HG02610 (cell line): ENCODE results near the gene CAMK2A.

Experiments used
- ATAC-seq: cut with Tn5 transposase; IDR thresholded peaks from one replicate; pipeline ENCODE4 v1.9.1; 2021; ENCODE audit warnings: mild to moderate bottlenecking, moderate library complexity; ENCODE audit not compliant: unreplicated experiment

Gene CAMK2A

DNA sequence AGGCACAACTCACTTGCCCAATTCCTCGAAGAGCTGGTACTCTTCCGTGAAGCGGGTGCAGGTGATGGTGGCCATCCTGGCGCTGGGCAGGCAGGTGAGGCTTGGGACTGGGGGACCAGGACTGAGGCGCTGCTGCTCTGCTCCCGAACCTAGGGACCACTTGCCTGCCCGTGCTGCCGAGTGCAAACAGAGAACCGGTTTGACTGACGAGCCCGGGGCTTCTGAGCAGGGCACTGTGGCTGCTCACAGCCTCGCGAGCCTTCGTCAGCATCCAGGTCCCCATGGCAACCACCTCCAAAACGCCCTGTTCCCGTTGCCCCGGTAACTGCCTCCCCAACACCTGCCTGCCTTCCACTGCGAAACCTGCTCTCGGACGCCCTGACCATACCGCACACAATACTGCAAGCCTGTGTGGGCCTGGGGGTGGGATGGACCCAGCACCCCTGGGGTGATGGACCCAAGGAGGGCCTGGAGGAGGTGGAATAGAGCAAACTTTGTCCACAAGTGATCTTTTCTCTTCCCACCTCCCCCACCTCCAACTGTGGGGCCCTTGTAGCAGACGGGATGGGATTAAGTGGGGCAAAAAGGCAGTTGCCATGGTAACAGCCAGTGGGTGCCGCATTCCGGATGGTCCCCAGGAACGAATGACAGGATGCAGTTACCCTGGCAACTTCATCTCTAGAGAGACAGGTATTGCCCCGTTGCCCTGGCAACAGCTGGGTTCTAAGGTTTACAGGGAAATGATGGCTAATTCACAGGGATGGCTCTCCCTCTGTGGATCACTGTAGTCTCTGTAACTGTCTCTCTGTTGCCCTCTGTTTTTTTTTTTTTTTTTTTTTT lies at the start of gene CAMK2A:
CAMK2A (minus strand) TSS at position 223 of the 840 bp plus-strand sequence; CDS start at position 75, 148 bp downstream.
- no peak for ATAC-seq

- no peak for ATAC-seq
Observed at GRCh38 chr5:150339165-150339564, 49.6 kb upstream of the CAMK2A start.

GRCh38 chr5:150338546-150338945 lies 49.0 kb upstream of the CAMK2A start:
- ATAC-seq: no peak

- no peak for ATAC-seq
Observed at GRCh38 chr5:150335778-150336177, 46.2 kb upstream of the CAMK2A start.

DNA sequence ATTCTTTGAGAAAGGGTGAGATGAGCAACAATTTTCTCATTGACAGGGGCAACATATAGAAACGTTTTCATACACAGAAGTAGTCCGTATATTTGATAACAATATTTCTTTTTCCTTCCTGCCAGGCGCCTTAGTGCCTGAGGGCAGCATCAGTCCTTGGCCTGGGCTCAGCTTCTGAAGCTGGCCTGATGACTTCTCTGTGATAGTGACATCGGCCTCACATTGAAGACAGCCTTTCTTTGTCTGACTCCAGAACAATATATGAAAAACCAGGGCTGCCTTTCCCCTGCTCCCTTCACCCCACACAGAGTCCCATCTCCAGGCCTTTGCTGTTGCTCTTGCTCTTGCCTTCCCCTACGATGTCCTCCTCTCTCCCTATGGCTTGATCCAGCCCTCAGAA lies 43.8 kb upstream of the CAMK2A start:
- no peak for ATAC-seq

GRCh38 chr5:150329881-150330876 lies 40.6 kb upstream of the CAMK2A start:
- no peak for ATAC-seq

GRCh38 chr5:150329038-150329437 lies 39.5 kb upstream of the CAMK2A start:
- no peak for ATAC-seq

- ATAC-seq: no peak
Observed at GRCh38 chr5:150328515-150328914, 38.9 kb upstream of the CAMK2A start.

DNA sequence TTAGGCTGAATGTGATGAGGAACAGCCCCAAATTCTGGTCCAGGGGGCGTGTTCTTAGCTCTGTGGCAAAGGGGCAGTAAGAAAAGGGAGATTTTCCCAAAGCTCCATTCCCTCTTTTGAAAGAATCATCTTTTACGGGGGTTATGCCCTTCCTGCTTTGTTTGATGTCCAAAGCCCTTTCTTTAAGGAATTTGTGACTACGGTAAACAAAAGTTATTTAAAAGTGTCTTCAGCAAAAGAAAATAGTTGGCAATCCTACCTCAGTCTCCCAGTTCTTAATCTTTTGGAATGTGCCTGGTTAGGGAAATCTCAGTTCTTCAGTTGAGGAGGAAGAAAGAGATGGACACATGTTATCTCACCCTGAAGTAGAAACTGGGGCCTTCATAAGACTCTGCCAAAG lies 37.6 kb upstream of the CAMK2A start:
- ATAC-seq: no peak

DNA sequence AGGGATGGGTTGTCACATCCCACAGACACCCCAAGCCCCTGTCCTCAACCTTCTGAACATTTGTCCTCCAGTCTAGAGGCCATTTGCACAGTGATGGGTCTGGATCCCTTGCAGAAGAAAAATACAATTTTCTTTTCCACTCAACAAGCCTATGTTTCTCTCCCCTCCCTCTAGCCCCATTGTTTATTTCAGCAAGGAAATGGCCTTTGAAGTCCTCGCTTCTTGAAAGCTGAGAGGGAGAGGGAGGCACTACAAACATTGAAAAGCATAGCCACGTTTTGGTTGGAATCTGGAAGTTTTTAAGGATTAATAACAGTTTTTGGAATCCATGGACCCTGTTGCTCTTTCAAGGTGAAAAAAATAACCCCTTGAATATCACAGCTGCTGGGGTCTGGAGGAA lies 37.1 kb upstream of the CAMK2A start:
- no peak for ATAC-seq

DNA sequence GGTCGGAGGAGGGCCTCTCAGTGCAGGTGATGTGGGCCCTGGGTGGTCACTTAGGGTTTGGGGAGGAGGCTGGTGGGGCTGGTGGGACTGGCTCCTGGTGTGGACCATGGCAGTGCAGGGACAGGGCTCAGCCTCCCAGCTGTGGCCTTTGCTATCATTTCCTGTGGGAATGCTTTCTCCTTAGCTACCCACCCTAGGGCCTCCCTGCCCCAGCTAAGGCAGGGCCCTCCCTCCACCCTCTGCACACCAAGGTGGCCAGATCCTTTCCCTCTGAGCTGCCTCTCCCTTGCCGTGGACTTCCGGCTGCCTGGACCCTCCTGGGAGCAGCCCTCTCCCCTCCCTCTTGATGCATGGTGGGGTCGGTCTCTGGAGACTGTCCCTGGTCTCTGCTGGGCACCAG lies 35.9 kb upstream of the CAMK2A start:
- ATAC-seq: no peak

DNA sequence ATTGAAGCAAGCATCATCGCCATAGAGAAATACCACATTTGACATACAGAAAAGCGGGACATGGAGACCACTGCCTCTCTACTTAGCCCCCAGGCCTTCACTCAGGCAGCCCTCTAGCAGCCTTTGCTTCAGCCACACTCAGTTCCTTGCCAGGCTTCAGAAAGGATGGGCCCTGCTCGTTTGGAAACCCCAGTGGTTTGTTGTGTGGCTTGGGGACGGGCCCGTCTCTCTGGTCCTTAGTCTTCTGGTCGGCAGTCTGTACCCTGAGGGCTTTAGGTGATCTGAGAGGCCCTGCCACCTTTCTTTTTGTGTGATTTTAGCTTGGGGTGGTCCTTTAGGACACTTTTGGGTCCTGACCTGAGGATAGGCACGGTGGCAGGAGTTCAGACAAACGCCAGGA lies 34.2 kb upstream of the CAMK2A start:
- ATAC-seq: no peak

- ATAC-seq: no peak
Observed at GRCh38 chr5:150323092-150323491, 33.5 kb upstream of the CAMK2A start.

DNA sequence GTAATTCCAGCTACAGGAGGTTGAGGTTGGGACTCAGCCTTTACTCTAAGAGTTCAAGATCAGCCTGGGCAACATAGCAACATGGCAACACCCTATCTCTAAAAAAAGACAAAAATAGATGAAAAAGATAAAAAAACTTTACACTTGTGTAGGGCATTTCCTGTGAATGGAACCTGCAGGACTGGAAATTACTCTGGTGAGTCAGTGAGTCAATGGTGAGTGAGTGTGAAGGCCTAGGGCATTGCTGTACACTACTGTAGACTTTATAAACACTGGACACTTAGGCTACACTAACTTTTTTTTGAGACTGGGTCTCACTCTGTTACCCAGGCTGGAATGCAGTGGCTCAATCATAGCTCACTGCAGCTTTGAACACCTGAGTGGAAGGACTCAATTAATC lies 32.6 kb upstream of the CAMK2A start:
- no peak for ATAC-seq

GRCh38 chr5:150321784-150322183 lies 32.2 kb upstream of the CAMK2A start:
- ATAC-seq: no peak

DNA sequence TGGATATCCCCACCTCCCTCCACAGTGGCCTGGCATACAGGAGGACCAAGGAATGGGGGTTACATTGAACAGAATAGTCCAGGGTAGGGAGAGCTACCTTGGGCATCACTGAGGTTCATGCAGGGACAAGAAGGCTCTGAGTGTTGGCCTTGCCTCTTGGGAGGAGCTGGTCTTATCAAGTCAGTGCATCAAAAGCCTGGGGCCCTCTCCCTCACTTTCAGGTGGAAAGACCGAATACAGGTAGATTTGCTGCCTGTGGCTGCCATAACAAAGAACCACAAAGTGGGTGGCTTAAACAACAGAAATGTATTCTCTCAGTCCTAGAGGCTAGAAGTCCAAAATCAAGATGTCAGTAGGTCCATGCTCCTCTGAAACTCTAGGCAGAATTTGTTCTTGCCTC lies 31.6 kb upstream of the CAMK2A start:
- ATAC-seq: no peak

GRCh38 chr5:150320044-150320613 lies 30.6 kb upstream of the CAMK2A start:
- ATAC-seq: no peak

GRCh38 chr5:150319484-150319790 lies 29.9 kb upstream of the CAMK2A start:
- no peak for ATAC-seq

DNA sequence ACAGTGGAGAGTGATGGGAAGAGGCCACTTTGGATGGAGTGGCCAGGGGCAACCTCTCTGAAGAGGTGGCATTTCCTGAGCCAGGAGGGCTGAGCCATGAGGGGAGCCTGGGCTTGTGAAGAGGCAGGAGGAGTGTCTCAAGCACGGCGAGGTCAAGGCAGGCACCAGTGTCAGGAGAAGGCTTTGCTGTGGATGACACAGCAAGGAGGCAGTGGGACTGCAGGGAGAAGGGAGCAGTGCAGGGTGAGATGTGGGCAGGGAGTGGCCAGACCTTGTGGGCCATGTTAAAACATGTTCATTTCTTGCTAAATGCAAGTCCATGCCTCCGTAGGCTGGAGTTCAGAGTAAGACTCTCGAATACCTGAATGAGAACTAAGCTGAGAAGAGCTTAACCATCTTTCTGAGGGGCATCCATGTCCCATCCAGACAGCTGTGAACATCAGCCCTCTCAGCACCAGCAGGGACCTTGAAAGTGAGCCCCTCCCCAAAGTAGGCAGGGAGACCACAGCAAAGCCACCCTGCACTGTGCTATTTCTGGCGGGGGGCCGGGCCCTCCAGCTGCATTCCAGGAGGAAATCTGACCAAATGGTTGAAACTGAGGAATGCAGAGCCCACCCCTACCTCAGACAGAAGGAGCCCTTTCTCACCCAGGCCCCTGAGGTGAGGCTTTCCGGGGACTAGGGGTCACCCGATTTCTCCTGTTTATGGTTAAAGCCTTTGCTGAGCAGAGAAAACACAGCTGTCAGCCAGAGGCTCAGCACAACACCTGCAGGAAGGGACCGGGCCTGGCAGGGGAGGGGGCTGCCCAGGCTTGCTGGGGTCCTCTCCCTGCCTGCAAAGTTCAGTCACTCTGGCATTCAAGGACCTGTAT lies 29.3 kb upstream of the CAMK2A start:
- no peak for ATAC-seq
